Anterior cingulate cortex (tissue), 58 donors: Measurements from ENCODE around the gene SOX6.

Experiments
- DNase-seq, 58 donors: peaks; one replicate each; lab custom pipeline; 2025; lab: John Stamatoyannopoulos, UW

SOX6 gene

GRCh38 chr11:15977116-15977515, 379.2 kb downstream of the SOX6 start:
- no peak for DNase-seq

GRCh38 chr11:15976433-15977045, 379.8 kb downstream of the SOX6 start:
- no peak for DNase-seq

- no peak for DNase-seq
Measured at GRCh38 chr11:15975742-15976141, 380.6 kb downstream of the SOX6 start.

GRCh38 chr11:15972838-15973237, 383.5 kb downstream of the SOX6 start:
- no peak for DNase-seq

- no peak for DNase-seq
Measured at GRCh38 chr11:15971215-15971546, 385.2 kb downstream of the SOX6 start.

GRCh38 chr11:15970506-15971214, 385.7 kb downstream of the SOX6 start:
- DNase-seq: no peak

GRCh38 chr11:15969701-15970329, 386.5 kb downstream of the SOX6 start:
- DNase-seq: peak in 5 of 58 donors; percentile 1 to 32 (median 10)

GRCh38 chr11:15969281-15969680, 387.1 kb downstream of the SOX6 start:
- peak in 22 of 58 donors; percentile 3 to 58 (median 26) for DNase-seq

- peak in 10 of 58 donors; percentile 6 to 37 (median 15) for DNase-seq
Measured at GRCh38 chr11:15968461-15969130, 387.8 kb downstream of the SOX6 start.

- DNase-seq: no peak
Measured at GRCh38 chr11:15967966-15968365, 388.4 kb downstream of the SOX6 start.

- no peak for DNase-seq
Measured at GRCh38 chr11:15967166-15967565, 389.2 kb downstream of the SOX6 start.

- DNase-seq: no peak
Measured at GRCh38 chr11:15965562-15966250, 390.6 kb downstream of the SOX6 start.

- DNase-seq: no peak
Measured at GRCh38 chr11:15963266-15963665, 393.1 kb downstream of the SOX6 start.

- DNase-seq: no peak
Measured at GRCh38 chr11:15958910-15959309, 397.4 kb downstream of the SOX6 start.

GRCh38 chr11:15957234-15957633, 399.1 kb downstream of the SOX6 start:
- DNase-seq: no peak

- DNase-seq: no peak
Measured at GRCh38 chr11:15956302-15956701, 400.0 kb downstream of the SOX6 start.

- no peak for DNase-seq
Measured at GRCh38 chr11:15955595-15955994, 400.8 kb downstream of the SOX6 start.

GRCh38 chr11:15947681-15948648, 408.4 kb downstream of the SOX6 start:
- DNase-seq: no peak

- no peak for DNase-seq
Measured at GRCh38 chr11:15945726-15946125, 410.6 kb downstream of the SOX6 start.
